ENCODE measurements around the gene STOML1. TPM values are rescaled to one million over a fixed set of nuclear protein-coding genes. Genes with fewer than 3 reads are reported as not detected.

Gene STOML1
- total and polyA plus RNA-seq, 9 of the 15 experiments (the other 6 are each of a cell fraction or from before 2014, with no cell fraction given), result 0.25 to 9.7 (median 4.6) TPM

DNA sequence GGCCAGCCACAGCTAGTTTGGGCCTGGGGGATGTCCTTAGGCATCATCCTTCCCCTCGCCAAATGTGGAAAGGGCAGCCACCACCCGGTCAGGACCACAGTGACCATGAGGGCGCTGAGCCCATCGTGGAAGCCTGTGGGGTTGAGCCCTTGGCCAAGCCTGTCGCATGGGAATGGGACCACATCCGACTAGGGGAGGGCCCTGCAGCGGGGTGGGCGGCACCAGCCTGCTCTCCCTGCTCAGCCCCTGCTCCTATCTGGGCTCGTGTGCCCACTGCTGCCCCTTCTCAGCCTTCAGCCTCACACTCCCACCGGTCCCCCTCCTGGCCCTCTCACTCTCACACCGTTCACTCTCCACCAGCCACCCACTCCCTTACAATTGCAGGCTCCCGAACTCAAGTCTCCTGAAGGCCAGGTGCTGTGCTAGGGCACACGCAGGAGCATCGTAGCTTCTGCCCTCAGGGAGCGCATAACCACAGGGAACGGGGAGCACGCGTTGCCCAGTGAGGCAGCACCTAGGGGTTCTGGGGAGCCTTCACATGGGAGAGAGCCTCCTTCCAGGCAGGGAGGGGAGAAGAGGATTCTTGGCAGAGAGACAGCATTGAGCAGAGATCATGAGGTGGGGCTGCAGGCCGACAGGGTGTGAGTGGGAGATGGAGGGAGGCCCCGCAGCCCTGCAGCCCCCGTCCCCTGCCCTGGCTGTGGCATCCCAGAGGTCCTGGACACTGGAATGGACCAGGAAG is 39.8 kb downstream of the STOML1 start:
- Histone ChIP-seq H3K4me3 (no peak overlapping the region), H3K27me3 (ENCODE audit: control insufficient read depth in 2 of 2, insufficient read depth in 2 of 2, low read length in 2 of 2) (peaks cover 2 to 67% of the 10 kb centered on the region in 2 experiments; a peak in 4 of 5 replicates), H4K20me1 (replicated peaks; ENCODE audit: control insufficient read depth, insufficient read depth, low read length) (peaks cover 18% of the 10 kb centered on the region; the same call in 1 of the 2 replicates), H2AFZ (ENCODE audit: low read depth, low read length) (no peak overlapping the region), H3K9ac (ENCODE audit: insufficient read depth in 1 of 2, low read depth in 2 of 2, low read length in 2 of 2) (peak overlapping the region in 1 of 2 experiments; percentile 35; a peak in 1 of 4 replicates), H3K9me3 (replicated peaks; ENCODE audit: control insufficient read depth, insufficient read depth, low read depth, low read length) (no peaks in the 10 kb centered on the region), H3K9me1 (ENCODE audit: control insufficient read depth, insufficient read depth, low read length) (peaks cover 2% of the 10 kb centered on the region), H3K4me1 (replicated peaks in 1 of 2; ENCODE audit: control insufficient read depth in 2 of 2, insufficient read depth in 2 of 2, low read length in 2 of 2) (peaks cover 0 to 23% of the 10 kb centered on the region in 2 experiments; a peak in 1 of 5 replicates), H3K27ac (ENCODE audit: extremely low read depth, low read depth, low read length) (no peak overlapping the region), H3K79me2 (ENCODE audit: control insufficient read depth, insufficient read depth, low read length) (no peaks in the 10 kb centered on the region), H3K4me2 (ENCODE audit: insufficient read depth, low read length) (no peak overlapping the region), H3K36me3 (ENCODE audit: control insufficient read depth, insufficient read depth, low read length) (no peaks in the 10 kb centered on the region)
- in situ Hi-C loops (cut with MboI), result loop anchor here (10.0 to 25.0 kb wide), 2 partner anchors 372 to 1335 kb away; partner anchors contain the start of gene GOLGA6D
- BruUV-seq (replicated peaks), result no TSS peak
- TF ChIP-seq SMC3 (conservative IDR thresholded peaks at IDR 0.05; ENCODE audit: insufficient read depth, low read depth, low read length) (no peak), ZNF311 (CRISPR knock-in tag; IDR thresholded peaks at IDR 0.05) (no peak), NCOA6 (IDR thresholded peaks at IDR 0.05) (no peak), GTF3C2 (IDR thresholded peaks at IDR 0.05; ENCODE audit: borderline replicate concordance, extremely low read depth, insufficient read length) (no peak), NR2F6 (CRISPR knock-in tag; IDR thresholded peaks at IDR 0.05) (no peak), MCM3 (IDR thresholded peaks at IDR 0.05) (no peak), FOXK2 (conservative IDR thresholded peaks at IDR 0.05 in 1 of 2, IDR thresholded peaks at IDR 0.05 in 1 of 2; ENCODE audit: low read depth in 2 of 2) (no peak), ZNF384 (IDR thresholded peaks at IDR 0.05; ENCODE audit: low read depth, low read length) (no peak), ZNF41 (CRISPR knock-in tag; conservative IDR thresholded peaks at IDR 0.05) (no peak), ZNF695 (CRISPR knock-in tag; IDR thresholded peaks at IDR 0.05) (no peak)
- TF ChIP-seq, protein P1, sequence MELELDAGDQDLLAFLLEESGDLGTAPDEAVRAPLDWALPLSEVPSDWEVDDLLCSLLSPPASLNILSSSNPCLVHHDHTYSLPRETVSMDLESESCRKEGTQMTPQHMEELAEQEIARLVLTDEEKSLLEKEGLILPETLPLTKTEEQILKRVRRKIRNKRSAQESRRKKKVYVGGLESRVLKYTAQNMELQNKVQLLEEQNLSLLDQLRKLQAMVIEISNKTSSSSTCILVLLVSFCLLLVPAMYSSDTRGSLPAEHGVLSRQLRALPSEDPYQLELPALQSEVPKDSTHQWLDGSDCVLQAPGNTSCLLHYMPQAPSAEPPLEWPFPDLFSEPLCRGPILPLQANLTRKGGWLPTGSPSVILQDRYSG (tag; conservative IDR thresholded peaks at IDR 0.05; ENCODE audit: low read depth), result no peak
- FAIRE-seq, result no peak
- ChIA-PET CTCF (ENCODE audit: low intra/inter-chr PET ratio) (interaction anchor here (1.1 to 2.2 kb wide), 2 partner anchors 12 to 370 kb away, joined by 6 to 17 read pairs; no protein-coding TSS in a partner anchor), POLR2A (interaction anchor here (0.6 to 0.7 kb wide), 2 partner anchors 10 to 26 kb away, joined by 3 read pairs; no protein-coding TSS in a partner anchor)
- no peak for ATAC-seq
- 46% methylated on average over 17 of the region's 21 CpGs for WGBS (ENCODE audit: insufficient coverage, low coverage, missing lambda C conversion rate)
- DNase-seq (ENCODE audit: extremely low read depth in 1 of 4, low spot score in 3 of 4), result no peak
- intact Hi-C loops (cut with micrococcal nuclease), result loop anchor here (5.0 kb wide), 1 partner anchor 370 kb away; no protein-coding TSS in a partner anchor
